Endothelial cell (in vitro differentiated cells): ENCODE data around the gene CHRNG. TPM values are rescaled to one million over a fixed set of nuclear protein-coding genes. Genes with fewer than 3 reads are reported as not detected.
A peak's percentile ranks its signal among the peaks of the same experiment; 100 is the strongest.

Experiments
- DNase-seq: peaks from one replicate; pipeline ENCODE4 v3.0.0; 2021; ENCODE audit warnings: low spot score
- H3K27ac Mint-ChIP-seq: one replicate; pipeline ENCODE4 v1.8.0; 2021; ENCODE audit warnings: mixed read lengths, inconsistent platforms; ENCODE audit not compliant: unreplicated experiment
- H3K27me3 Mint-ChIP-seq: one replicate; pipeline ENCODE4 v1.8.0; 2021; ENCODE audit warnings: mild to moderate bottlenecking, moderate library complexity, mixed read lengths, inconsistent platforms; ENCODE audit not compliant: unreplicated experiment
- H3K36me3 Mint-ChIP-seq: one replicate; pipeline ENCODE4 v1.8.0; 2021; ENCODE audit warnings: mild to moderate bottlenecking, low read depth, mixed read lengths, inconsistent platforms; ENCODE audit not compliant: unreplicated experiment
- H3K4me1 Mint-ChIP-seq: one replicate; pipeline ENCODE4 v1.8.0; 2021; ENCODE audit warnings: mild to moderate bottlenecking, mixed read lengths, inconsistent platforms; ENCODE audit not compliant: unreplicated experiment
- H3K4me3 Mint-ChIP-seq: one replicate; pipeline ENCODE4 v1.8.0; 2021; ENCODE audit warnings: mild to moderate bottlenecking, mixed read lengths, inconsistent platforms; ENCODE audit not compliant: unreplicated experiment
- H3K9me3 Mint-ChIP-seq: one replicate; pipeline ENCODE4 v1.8.0; 2021; ENCODE audit warnings: mixed read lengths, inconsistent platforms; ENCODE audit not compliant: unreplicated experiment
- CTCF ChIP-seq: fragments of 200-600 bp; sonication (generic); IDR thresholded peaks from one replicate; pipeline ENCODE4 v1.5.0; 2021; ENCODE audit warnings: antibody characterized with exemption; ENCODE audit not compliant: unreplicated experiment
- total RNA-seq: library from RNA; stranded (reverse); fragmentation: NEBNext Ultra II Directional; extraction: Animal tissue kit (Norgen Biotek cat#: 25700); gene quantifications from one replicate; pipeline ENCODE4 v1.2.1, GENCODE V29; 2021; ENCODE audit not compliant: unreplicated experiment

CHRNG gene
- total RNA-seq, 1 donor from 2014 or later: not detected

GRCh38 chr2:232556426-232556825, 16.9 kb downstream of the CHRNG start:
- no peak overlapping the region for H3K27ac Mint-ChIP-seq
- TF ChIP-seq CTCF: no peak
- H3K27me3 Mint-ChIP-seq: peaks cover 2% of the 10 kb centered on the region
- H3K4me3 Mint-ChIP-seq: no peak overlapping the region
- peaks cover 11% of the 10 kb centered on the region for H3K4me1 Mint-ChIP-seq
- DNase-seq: no peak
- peaks cover 29% of the 10 kb centered on the region for H3K36me3 Mint-ChIP-seq
- H3K9me3 Mint-ChIP-seq: no peaks in the 10 kb centered on the region

- no peaks in the 10 kb centered on the region for H3K4me1 Mint-ChIP-seq
- no peak overlapping the region for H3K27ac Mint-ChIP-seq
- peaks cover 49% of the 10 kb centered on the region for H3K36me3 Mint-ChIP-seq
- no peaks in the 10 kb centered on the region for H3K27me3 Mint-ChIP-seq
- TF ChIP-seq CTCF: no peak
- DNase-seq: no peak
- H3K9me3 Mint-ChIP-seq: no peaks in the 10 kb centered on the region
- no peak overlapping the region for H3K4me3 Mint-ChIP-seq
Measured at GRCh38 chr2:232562515-232563151, 23.1 kb downstream of the CHRNG start.

GRCh38 chr2:232563580-232563979, 24.1 kb downstream of the CHRNG start:
- Mint-ChIP-seq H3K27me3 (no peaks in the 10 kb centered on the region), H3K36me3 (peaks cover 55% of the 10 kb centered on the region), H3K4me3 (no peak overlapping the region), H3K9me3 (no peaks in the 10 kb centered on the region), H3K4me1 (no peaks in the 10 kb centered on the region), H3K27ac (no peak overlapping the region)
- TF ChIP-seq CTCF: no peak
- DNase-seq: no peak

- peaks cover 4% of the 10 kb centered on the region for H3K27me3 Mint-ChIP-seq
- H3K4me1 Mint-ChIP-seq: no peaks in the 10 kb centered on the region
- peaks cover 61% of the 10 kb centered on the region for H3K36me3 Mint-ChIP-seq
- no peak for TF ChIP-seq CTCF
- H3K4me3 Mint-ChIP-seq: peak overlapping the region; percentile 29
- H3K9me3 Mint-ChIP-seq: no peaks in the 10 kb centered on the region
- H3K27ac Mint-ChIP-seq: peak overlapping the region; percentile 4
- no peak for DNase-seq
Measured at GRCh38 chr2:232567721-232568120, 28.2 kb downstream of the CHRNG start.

- Mint-ChIP-seq H3K4me3 (peak overlapping the region; percentile 16), H3K27ac (peak overlapping the region; percentile 4), H3K36me3 (peaks cover 63% of the 10 kb centered on the region), H3K9me3 (no peaks in the 10 kb centered on the region), H3K4me1 (no peaks in the 10 kb centered on the region), H3K27me3 (peaks cover 4% of the 10 kb centered on the region)
- no peak for DNase-seq
- TF ChIP-seq CTCF: no peak
Measured at GRCh38 chr2:232568161-232568560, 28.7 kb downstream of the CHRNG start.
